Subcutaneous abdominal adipose tissue (tissue), 5 donors: ENCODE results near the gene POLRMT.
"Not testable (repeated sequence)": the region's sequence is repeated elsewhere in the genome, so short reads cannot be mapped to it uniquely, and the experiment has no call there.

ENCODE experiments used
- H3K27ac ChIP-seq: one replicate; pipeline ENCODE4 v1.7.0; 2013; ENCODE audit warnings: low read depth, mild to moderate bottlenecking, inconsistent platforms, low read length, moderate library complexity
- H3K27me3 ChIP-seq, 5 donors: one replicate each; pipeline ENCODE4 v1.7.0; 2013; ENCODE audit warnings: low read length in 5 of 5, inconsistent platforms in 1 of 5; ENCODE audit not compliant: control insufficient read depth in 5 of 5, insufficient read depth in 4 of 5
- H3K36me3 ChIP-seq, 5 donors: one replicate each; pipeline ENCODE4 v1.7.0; 2013; ENCODE audit warnings: low read length in 5 of 5; ENCODE audit not compliant: control insufficient read depth in 5 of 5, insufficient read depth in 5 of 5
- H3K4me1 ChIP-seq, 5 donors: one replicate each; pipeline ENCODE4 v1.7.0; 2013; ENCODE audit warnings: low read length in 5 of 5, mild to moderate bottlenecking in 3 of 5, moderate library complexity in 1 of 5; ENCODE audit not compliant: control insufficient read depth in 5 of 5, insufficient read depth in 5 of 5
- H3K4me3 ChIP-seq, 5 donors: one replicate each; pipeline ENCODE4 v1.7.0; 2013; ENCODE audit warnings: low read length in 5 of 5, low read depth in 1 of 5
- H3K9ac ChIP-seq, 5 donors: one replicate each; pipeline ENCODE4 v1.7.0; 2013; ENCODE audit warnings: low read length in 5 of 5, mild to moderate bottlenecking in 4 of 5, moderate library complexity in 3 of 5
- H3K9me3 ChIP-seq, 5 donors: one replicate each; pipeline ENCODE4 v1.7.0; 2013; ENCODE audit warnings: low read length in 5 of 5; ENCODE audit not compliant: control insufficient read depth in 5 of 5
- donor health status: healthy.
- donor health status: healthy.
- donor health status: healthy.
- donor health status: healthy.
- donor health status: healthy.

Gene POLRMT

DNA sequence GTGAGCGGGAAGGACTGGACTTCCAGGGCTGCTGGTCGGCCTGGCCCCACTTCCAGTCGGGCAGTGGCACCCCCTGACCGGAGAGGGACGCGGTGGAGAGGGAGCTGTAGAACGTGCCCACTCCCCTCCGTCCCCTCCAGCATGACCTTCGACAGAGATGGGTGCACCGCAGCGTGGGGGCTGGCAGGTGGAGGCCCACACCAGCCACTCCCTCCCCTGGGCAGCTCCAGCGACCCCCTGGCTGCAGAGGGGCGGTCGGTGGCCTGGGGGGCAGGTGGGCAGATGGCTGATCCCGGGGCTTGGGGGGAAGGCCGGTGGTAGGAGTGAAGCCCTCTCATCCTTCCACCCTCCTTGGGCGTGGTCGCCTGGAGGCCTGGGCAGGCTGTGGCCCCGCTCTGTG is 41.2 kb downstream of the POLRMT start:
- H3K27ac ChIP-seq = no peak overlapping the region
- peaks cover 32 to 62% (median 42%) of the 10 kb centered on the region in 5 donors for H3K27me3 ChIP-seq
- no peaks in the 10 kb centered on the region for H3K36me3 ChIP-seq
- no peak overlapping the region for H3K4me3 ChIP-seq
- H3K9me3 ChIP-seq = no peaks in the 10 kb centered on the region
- no peak overlapping the region for H3K9ac ChIP-seq
- H3K4me1 ChIP-seq = peaks cover 0 to 24% (median 9%) of the 10 kb centered on the region in 5 donors

DNA sequence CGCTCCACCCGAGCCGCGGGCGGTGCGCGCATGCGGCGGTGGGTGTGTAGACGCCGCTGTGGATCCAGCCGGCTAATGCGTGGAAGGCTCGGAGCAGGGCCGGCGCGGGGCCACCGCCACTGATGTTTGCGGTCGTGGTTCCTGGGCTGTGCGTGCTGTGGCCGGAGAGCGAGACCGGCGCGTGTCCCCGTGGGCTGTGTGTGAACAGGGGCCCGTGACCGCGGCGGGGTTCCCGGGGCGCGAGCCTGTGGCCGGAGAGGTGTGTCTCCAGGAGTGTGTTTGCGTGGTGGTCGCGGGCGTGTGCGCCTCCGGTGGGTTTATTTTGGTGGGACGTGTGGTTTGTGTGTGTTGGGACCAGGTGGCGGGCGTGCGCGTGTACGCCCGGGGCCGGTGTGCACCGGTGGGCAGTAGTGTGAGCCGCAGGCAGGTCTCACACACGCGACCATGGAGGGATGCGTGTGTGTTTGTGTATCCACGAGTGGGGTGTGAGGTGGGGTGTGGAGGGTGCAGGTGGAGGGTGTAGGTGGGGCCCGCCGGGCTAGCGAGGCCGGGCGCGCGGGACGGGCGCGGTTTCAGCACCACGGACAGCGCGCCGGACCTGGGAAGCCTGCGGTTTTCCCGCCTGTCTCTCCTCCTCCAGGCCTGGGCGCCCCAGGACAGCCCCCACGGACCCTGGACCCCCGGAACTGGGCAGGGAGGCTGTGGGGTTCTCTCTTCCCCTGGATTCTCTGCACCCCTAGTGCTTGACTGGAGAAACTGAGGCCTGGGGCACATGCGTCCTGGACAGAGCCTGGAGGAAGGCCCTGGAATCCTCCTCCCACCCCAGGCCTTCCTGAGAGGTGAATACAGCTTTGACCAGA is 42.0 kb downstream of the POLRMT start:
- H3K4me3 ChIP-seq = no peak overlapping the region
- peaks cover 32 to 57% (median 42%) of the 10 kb centered on the region in 5 donors for H3K27me3 ChIP-seq

DNA sequence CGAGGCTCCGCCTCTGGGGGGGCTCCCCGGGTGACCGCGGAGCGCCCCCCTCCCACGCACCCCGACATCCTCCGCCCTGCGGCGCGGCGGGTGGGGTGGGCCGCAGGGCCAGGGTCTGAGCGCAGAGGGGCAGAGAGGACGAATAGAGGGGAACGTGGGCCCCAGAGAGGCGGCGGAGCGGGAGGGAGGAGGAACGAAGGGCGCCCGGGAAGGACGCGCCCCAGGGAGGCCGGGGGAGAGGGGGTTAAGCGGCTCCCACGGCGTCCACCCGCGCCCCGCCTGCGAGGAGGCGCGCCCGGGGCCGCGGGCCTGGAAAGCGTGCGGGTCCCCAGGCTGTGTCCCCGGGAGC is 42.6 kb downstream of the POLRMT start:
- Histone ChIP-seq H3K27me3 (peaks cover 32 to 52% (median 42%) of the 10 kb centered on the region in 5 donors), H3K9me3 (no peaks in the 10 kb centered on the region), H3K9ac (no peak overlapping the region), H3K4me3 (no peak overlapping the region), H3K27ac (no peak overlapping the region), H3K36me3 (no peaks in the 10 kb centered on the region), H3K4me1 (peaks cover 0 to 24% (median 9%) of the 10 kb centered on the region in 5 donors)

More for the DNA sequence above, 42.0 kb downstream of the POLRMT start:
- peaks cover 0 to 24% (median 9%) of the 10 kb centered on the region in 5 donors for H3K4me1 ChIP-seq
- H3K27ac ChIP-seq = no peak overlapping the region
- no peak overlapping the region for H3K9ac ChIP-seq
- H3K9me3 ChIP-seq = no peaks in the 10 kb centered on the region
- no peaks in the 10 kb centered on the region for H3K36me3 ChIP-seq

DNA sequence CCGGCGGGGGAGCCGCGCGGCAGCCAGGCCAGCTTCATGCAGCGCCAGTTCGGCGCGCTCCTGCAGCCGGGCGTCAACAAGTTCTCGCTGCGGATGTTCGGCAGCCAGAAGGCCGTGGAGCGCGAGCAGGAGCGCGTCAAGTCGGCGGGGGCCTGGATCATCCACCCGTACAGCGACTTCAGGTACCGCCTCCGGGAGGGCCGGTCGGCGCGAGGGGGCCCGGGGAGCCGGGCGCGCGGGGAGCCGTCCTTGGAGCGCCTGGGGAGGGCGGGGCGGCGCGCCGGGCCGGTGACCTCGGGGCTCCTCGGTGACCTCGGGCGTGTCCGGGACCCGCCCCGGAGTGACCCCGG is 43.0 kb downstream of the POLRMT start:
- Histone ChIP-seq H3K9ac (no peak overlapping the region), H3K27me3 (peaks cover 32 to 52% (median 42%) of the 10 kb centered on the region in 5 donors), H3K9me3 (no peaks in the 10 kb centered on the region), H3K36me3 (no peaks in the 10 kb centered on the region), H3K4me3 (peak overlapping the region in 1 of 5 donors; percentile 37), H3K4me1 (peaks cover 0 to 24% (median 9%) of the 10 kb centered on the region in 5 donors), H3K27ac (no peak overlapping the region)

DNA sequence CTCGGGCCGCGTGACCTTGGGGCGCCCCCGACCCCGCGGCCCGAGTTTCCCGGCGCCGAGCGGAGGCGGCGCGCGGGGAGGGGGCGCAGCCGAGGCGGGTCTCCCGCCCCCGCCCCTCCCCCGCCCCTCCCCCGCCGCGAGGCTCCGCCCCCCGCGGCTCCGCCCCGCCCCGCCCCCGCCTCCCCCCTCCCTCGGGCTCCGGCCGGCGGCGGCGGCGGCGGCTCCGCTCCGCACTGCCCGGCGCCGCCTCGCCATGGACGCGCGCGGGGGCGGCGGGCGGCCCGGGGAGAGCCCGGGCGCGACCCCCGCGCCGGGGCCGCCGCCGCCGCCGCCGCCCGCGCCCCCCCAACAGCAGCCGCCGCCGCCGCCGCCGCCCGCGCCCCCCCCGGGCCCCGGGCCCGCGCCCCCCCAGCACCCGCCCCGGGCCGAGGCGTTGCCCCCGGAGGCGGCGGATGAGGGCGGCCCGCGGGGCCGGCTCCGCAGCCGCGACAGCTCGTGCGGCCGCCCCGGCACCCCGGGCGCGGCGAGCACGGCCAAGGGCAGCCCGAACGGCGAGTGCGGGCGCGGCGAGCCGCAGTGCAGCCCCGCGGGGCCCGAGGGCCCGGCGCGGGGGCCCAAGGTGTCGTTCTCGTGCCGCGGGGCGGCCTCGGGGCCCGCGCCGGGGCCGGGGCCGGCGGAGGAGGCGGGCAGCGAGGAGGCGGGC is 43.5 kb downstream of the POLRMT start, which contains the start of gene HCN2:
Gene HCN2, plus strand, starts transcription at position 189 of the 703 bp plus-strand sequence. Its CDS starts 65 bp downstream, at position 254.
- H3K27ac ChIP-seq = no peak within 1 kb of the TSS

DNA sequence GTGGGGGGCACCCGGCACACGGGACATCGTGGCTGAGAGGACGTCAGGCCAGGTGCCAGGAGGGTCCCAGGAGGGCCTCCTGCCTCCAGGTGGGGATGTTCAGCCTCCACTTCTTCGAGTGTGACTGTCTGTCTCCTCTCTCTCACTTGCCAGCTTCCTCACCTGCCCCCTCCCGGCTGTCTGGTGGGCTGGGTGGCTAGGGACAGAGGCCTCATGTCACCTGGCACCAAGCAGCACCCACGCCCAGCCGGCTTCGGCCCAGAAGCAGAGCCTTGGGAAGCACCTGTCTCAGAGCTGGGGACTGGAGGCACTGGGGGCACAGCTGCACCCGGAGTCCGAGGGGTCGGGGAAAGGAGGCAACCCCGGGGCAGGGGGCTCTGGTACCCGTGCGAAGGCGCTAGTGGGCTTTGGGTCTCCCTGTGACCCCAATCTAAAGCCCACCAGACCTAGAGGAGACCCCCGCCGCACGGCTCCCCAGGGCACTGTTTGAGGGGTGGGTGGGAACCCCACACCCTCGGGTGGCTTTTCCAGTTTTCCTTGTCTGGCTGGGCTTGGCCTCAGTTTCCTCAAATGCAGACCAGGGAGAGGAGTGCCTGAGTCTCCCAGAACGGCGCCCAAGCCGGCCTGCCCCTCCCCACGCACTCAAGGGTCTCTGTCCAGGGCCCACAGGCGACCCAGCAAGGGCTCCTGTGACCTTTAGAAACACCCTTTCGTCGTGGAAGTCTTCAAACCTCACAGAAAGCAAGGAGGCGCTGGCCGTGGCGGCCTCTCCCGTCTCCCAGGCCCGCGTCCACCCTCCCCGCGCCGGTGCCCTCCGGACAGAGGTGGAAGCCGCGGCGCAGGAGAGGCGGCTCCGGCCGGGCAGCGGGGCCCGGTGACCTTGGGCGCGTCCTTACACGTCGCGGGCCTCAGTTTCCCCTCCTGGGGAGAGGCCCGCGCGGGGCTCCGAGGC is 44.3 kb downstream of the POLRMT start:
- peaks cover 0 to 27% (median 12%) of the 10 kb centered on the region in 5 donors for H3K4me1 ChIP-seq
- no peak overlapping the region for H3K4me3 ChIP-seq
- H3K36me3 ChIP-seq = no peaks in the 10 kb centered on the region
- H3K27me3 ChIP-seq = peaks cover 28 to 45% (median 39%) of the 10 kb centered on the region in 5 donors
- H3K9me3 ChIP-seq = no peaks in the 10 kb centered on the region
- H3K9ac ChIP-seq = no peak overlapping the region
- H3K27ac ChIP-seq = no peak overlapping the region

More for the DNA sequence above, 43.5 kb downstream of the POLRMT start, which contains the start of gene HCN2:
- no peaks in the 10 kb centered on the region for H3K9me3 ChIP-seq
- no peak within 1 kb of the TSS for H3K9ac ChIP-seq
- peaks cover 0 to 24% (median 9%) of the 10 kb centered on the region in 5 donors for H3K4me1 ChIP-seq
- peaks cover 32 to 52% (median 42%) of the 10 kb centered on the region in 5 donors for H3K27me3 ChIP-seq
- no peaks in the 10 kb centered on the region for H3K36me3 ChIP-seq
- H3K4me3 ChIP-seq = peak within 1 kb of the TSS in 1 of 5 donors; percentile 37

DNA sequence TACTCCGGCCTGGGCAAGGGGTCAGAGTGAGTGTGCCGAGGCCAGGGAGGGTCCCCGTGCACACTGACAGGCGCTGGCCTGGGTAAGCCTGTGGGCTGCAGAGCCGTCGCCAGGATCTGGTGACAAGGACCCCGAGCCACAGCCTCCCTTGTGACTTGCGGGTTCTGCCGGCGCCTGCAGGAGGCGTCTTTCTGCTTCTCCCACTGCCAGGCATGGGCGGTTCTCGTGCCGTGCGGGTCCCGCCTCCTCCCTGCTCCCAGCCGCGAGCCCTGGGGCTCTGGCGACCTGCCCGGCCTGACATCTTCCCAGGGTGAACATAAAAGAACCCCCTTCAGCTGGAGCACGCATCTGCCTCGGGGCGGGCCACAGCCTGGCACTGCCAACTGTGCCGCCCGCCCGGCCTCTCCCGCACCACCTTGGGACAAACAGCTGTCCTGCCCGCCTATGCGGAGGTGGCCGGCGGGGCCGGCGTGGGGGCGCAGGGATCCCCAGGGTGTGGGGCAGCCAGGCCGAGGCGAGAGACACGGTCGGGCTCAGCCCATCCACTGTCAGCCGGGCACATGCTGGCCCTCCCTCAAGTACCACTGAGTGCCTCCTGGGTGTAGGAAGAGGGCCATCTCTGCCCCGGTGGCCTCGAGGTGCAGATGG is 45.1 kb downstream of the POLRMT start:
- H3K27me3 ChIP-seq = peaks cover 25 to 42% (median 39%) of the 10 kb centered on the region in 5 donors
- no peak overlapping the region for H3K27ac ChIP-seq
- no peak overlapping the region for H3K4me3 ChIP-seq

DNA sequence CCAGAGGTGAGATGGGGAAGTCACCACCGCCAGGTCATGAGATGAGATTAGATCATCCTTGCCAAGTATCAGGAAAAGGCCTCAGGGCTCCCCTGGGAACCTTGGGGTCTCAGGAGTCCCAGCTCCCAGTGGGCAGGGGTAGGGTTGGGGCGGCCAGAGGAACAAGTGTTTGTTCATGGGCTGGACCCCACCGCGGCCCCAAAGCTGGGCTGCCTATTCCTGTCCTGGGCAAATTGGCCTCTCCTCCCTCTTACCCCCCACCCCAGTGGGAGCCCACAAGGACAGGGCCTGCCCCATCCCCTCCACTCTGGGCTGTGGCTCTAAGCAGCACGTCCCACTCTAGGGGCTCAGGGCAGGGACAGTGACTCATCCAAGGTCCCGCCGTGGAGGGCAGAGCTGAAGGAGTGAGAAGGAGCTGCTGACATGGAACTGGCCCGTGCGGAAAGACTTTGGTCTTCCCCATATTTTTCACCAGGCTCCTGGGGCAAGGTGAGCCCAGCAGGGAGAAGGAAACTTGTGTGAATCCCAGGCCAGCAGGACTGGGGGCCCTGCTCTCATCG is 47.7 kb downstream of the POLRMT start:
- Histone ChIP-seq H3K9me3 (no peaks in the 10 kb centered on the region), H3K9ac (no peak overlapping the region), H3K27me3 (peaks cover 10 to 22% (median 19%) of the 10 kb centered on the region in 5 donors), H3K4me1 (peaks cover 0 to 28% (median 15%) of the 10 kb centered on the region in 5 donors), H3K4me3 (no peak overlapping the region), H3K36me3 (peaks cover 0 to 23% (median 23%) of the 10 kb centered on the region in 5 donors), H3K27ac (no peak overlapping the region)

More for the DNA sequence above, 45.1 kb downstream of the POLRMT start:
- H3K4me1 ChIP-seq = peaks cover 0 to 30% (median 15%) of the 10 kb centered on the region in 5 donors
- H3K9ac ChIP-seq = no peak overlapping the region
- H3K9me3 ChIP-seq = no peaks in the 10 kb centered on the region
- peaks cover 0 to 5% (median 4%) of the 10 kb centered on the region in 5 donors for H3K36me3 ChIP-seq

DNA sequence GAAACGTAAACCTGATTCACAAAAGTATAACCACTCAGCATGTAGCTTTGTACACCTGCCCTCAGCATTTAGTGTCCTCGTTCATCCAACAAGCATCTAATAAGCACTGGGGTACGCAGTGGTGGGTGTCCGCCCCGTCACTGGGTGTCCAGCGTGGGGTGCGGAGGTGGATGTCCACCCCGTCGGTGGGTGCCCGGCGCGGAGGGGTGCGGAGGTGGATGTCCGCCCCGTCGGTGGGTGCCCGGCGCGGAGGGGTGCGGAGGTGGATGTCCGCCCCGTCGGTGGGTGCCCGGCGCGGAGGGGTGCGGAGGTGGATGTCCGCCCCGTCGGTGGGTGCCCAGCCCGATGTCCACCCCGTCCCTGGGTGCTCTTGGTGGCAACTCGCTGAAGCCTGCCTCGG is 48.2 kb downstream of the POLRMT start:
- not testable (repeated sequence) for H3K4me3 ChIP-seq, H3K27ac ChIP-seq, H3K9me3 ChIP-seq, H3K9ac ChIP-seq
- Histone ChIP-seq H3K27me3 (peaks cover 10 to 22% (median 18%) of the 10 kb centered on the region in 5 donors), H3K36me3 (peaks cover 0 to 28% (median 27%) of the 10 kb centered on the region in 5 donors), H3K4me1 (peaks cover 0 to 28% (median 14%) of the 10 kb centered on the region in 5 donors)
